H9 (cell line): ENCODE measurements around the gene MARK2. TPM values are rescaled to one million over a fixed set of nuclear protein-coding genes. Genes with fewer than 3 reads are reported as not detected.
A peak's percentile ranks its signal among the peaks of the same experiment; 100 is the strongest.

Experiments
- DNase-seq: peaks from one replicate; pipeline ENCODE4 v3.0.0-alpha.2; 2017
- H2AFZ ChIP-seq: one replicate; pipeline ENCODE4 v1.6.1; 2013; ENCODE audit warnings: mild to moderate bottlenecking, low read length, control low read depth, moderate library complexity
- H2AK5ac ChIP-seq: 2 replicates; pipeline ENCODE4 v1.6.1; 2013; ENCODE audit warnings: low read length, control low read depth, mixed read lengths; ENCODE audit not compliant: insufficient read length
- H2BK120ac ChIP-seq: one replicate; pipeline ENCODE4 v1.6.1; 2013; ENCODE audit warnings: low read depth, mild to moderate bottlenecking, low read length, control low read depth, inconsistent platforms; ENCODE audit not compliant: poor library complexity, severe bottlenecking
- H2BK12ac ChIP-seq: 2 replicates; pipeline ENCODE4 v1.6.1; 2013; ENCODE audit warnings: low read length, control low read depth, mixed read lengths, low read depth; ENCODE audit not compliant: insufficient read length
- H2BK15ac ChIP-seq: 2 replicates; pipeline ENCODE4 v1.6.1; 2013; ENCODE audit warnings: low read depth, low read length, control low read depth
- H2BK20ac ChIP-seq: one replicate; pipeline ENCODE4 v1.6.1; 2013; ENCODE audit warnings: low read depth, mild to moderate bottlenecking, low read length, control low read depth, inconsistent platforms; ENCODE audit not compliant: poor library complexity, severe bottlenecking
- H2BK5ac ChIP-seq: 2 replicates; pipeline ENCODE4 v1.6.1; 2013; ENCODE audit warnings: low read length, control low read depth, mixed read lengths; ENCODE audit not compliant: insufficient read length
- H3K14ac ChIP-seq: 2 replicates; pipeline ENCODE4 v1.6.1; 2013; ENCODE audit warnings: low read length, control low read depth; ENCODE audit not compliant: insufficient read depth
- H3K18ac ChIP-seq: 2 replicates; pipeline ENCODE4 v1.6.1; 2013; ENCODE audit warnings: low read depth, mild to moderate bottlenecking, mixed read lengths, low read length, control low read depth; ENCODE audit not compliant: insufficient read length
- H3K23ac ChIP-seq: 2 replicates; pipeline ENCODE4 v1.6.1; 2013; ENCODE audit warnings: low read length, control low read depth, mixed read lengths, low read depth; ENCODE audit not compliant: insufficient read length
- H3K23me2 ChIP-seq: 2 replicates; pipeline ENCODE4 v1.6.1; 2013; ENCODE audit warnings: low read depth, mild to moderate bottlenecking, mixed read lengths, low read length, control low read depth; ENCODE audit not compliant: insufficient read length, poor library complexity, severe bottlenecking
- H3K27ac ChIP-seq: 2 replicates; pipeline ENCODE4 v1.5.1; 2013; ENCODE audit warnings: low read length, control low read depth, mixed read lengths, low read depth; ENCODE audit not compliant: insufficient read length
- H3K27me3 ChIP-seq: 2 replicates; pipeline ENCODE4 v1.6.1; 2013; ENCODE audit warnings: low read length, control low read depth, inconsistent platforms; ENCODE audit not compliant: insufficient read depth
- H3K4ac ChIP-seq: 2 replicates; pipeline ENCODE4 v1.6.1; 2013; ENCODE audit warnings: low read depth, mild to moderate bottlenecking, control low read depth, inconsistent platforms, low read length, moderate library complexity
- H3K4me1 ChIP-seq: 2 replicates; pipeline ENCODE4 v1.6.1; 2013; ENCODE audit warnings: low read length, control low read depth, inconsistent platforms; ENCODE audit not compliant: insufficient read depth
- H3K4me2 ChIP-seq: 2 replicates; pipeline ENCODE4 v1.6.1; 2013; ENCODE audit warnings: low read length, control low read depth, mixed read lengths; ENCODE audit not compliant: insufficient read length, insufficient read depth
- H3K56ac ChIP-seq: 2 replicates; pipeline ENCODE4 v1.6.1; 2013; ENCODE audit warnings: low read depth, mild to moderate bottlenecking, mixed read lengths, low read length, control low read depth; ENCODE audit not compliant: insufficient read length
- H3K79me1 ChIP-seq: 2 replicates; pipeline ENCODE4 v1.6.1; 2013; ENCODE audit warnings: low read depth, mild to moderate bottlenecking, moderate library complexity, low read length, control low read depth, inconsistent platforms; ENCODE audit not compliant: insufficient read depth, poor library complexity, severe bottlenecking
- H3K79me2 ChIP-seq: 2 replicates; pipeline ENCODE4 v1.6.1; 2013; ENCODE audit warnings: low read length, control low read depth, inconsistent platforms; ENCODE audit not compliant: insufficient read depth
- H3K9ac ChIP-seq: 2 replicates; pipeline ENCODE4 v1.6.1; 2013; ENCODE audit warnings: low read length, control low read depth, mixed read lengths; ENCODE audit not compliant: insufficient read length; ENCODE audit errors: extremely low read depth
- H3K9me3 ChIP-seq: one replicate; pipeline ENCODE4 v1.6.1; 2013; ENCODE audit warnings: low read depth, low read length, inconsistent platforms; ENCODE audit not compliant: control insufficient read depth
- H3T11ph ChIP-seq: one replicate; pipeline ENCODE4 v1.6.1; 2013; ENCODE audit warnings: mild to moderate bottlenecking, low read length, control low read depth, inconsistent platforms
- H4K20me1 ChIP-seq: one replicate; pipeline ENCODE4 v1.6.1; 2013; ENCODE audit not compliant: control insufficient read depth, insufficient read length, insufficient read depth
- H4K5ac ChIP-seq: 2 replicates; pipeline ENCODE4 v1.6.1; 2013; ENCODE audit warnings: low read depth, mild to moderate bottlenecking, mixed read lengths, low read length, control low read depth; ENCODE audit not compliant: insufficient read length
- H4K8ac ChIP-seq: replicated peaks from 2 replicates; pipeline ENCODE4 v1.6.1; 2013; ENCODE audit warnings: low read length, control low read depth, mixed read lengths, low read depth; ENCODE audit not compliant: insufficient read length
- H4K91ac ChIP-seq: 2 replicates; pipeline ENCODE4 v1.6.1; 2013; ENCODE audit warnings: low read depth, mild to moderate bottlenecking, moderate library complexity, mixed read lengths, low read length, control low read depth; ENCODE audit not compliant: insufficient read length
- H3K27ac Mint-ChIP-seq, 3 experiments: 2 replicates in 2 of 3; 3 replicates in 1 of 3; pipeline ENCODE4 v1.8.0; 2020 to 2021; ENCODE audit warnings: mixed read lengths in 3 of 3, mild to moderate bottlenecking in 1 of 3, moderate library complexity in 1 of 3
- H3K27me3 Mint-ChIP-seq: 2 replicates; pipeline ENCODE4 v1.8.0; 2021; ENCODE audit warnings: low read depth, mild to moderate bottlenecking, moderate library complexity, mixed read lengths
- H3K36me3 Mint-ChIP-seq, 3 experiments: 2 replicates in 2 of 3; 3 replicates in 1 of 3; pipeline ENCODE4 v1.8.0; 2020 to 2021; ENCODE audit warnings: low read depth in 3 of 3, mixed read lengths in 3 of 3; ENCODE audit not compliant: insufficient read depth in 1 of 3
- H3K4me1 Mint-ChIP-seq, 2 experiments: 2 replicates each; pipeline ENCODE4 v1.8.0; 2020; ENCODE audit warnings: mixed read lengths in 2 of 2
- H3K4me3 Mint-ChIP-seq, 2 experiments: 2 replicates in 1 of 2; 3 replicates in 1 of 2; pipeline ENCODE4 v1.8.0; 2020 to 2021; ENCODE audit warnings: mild to moderate bottlenecking in 2 of 2, mixed read lengths in 2 of 2, moderate library complexity in 1 of 2
- H3K9me3 Mint-ChIP-seq, 2 experiments: 2 replicates in 1 of 2; 3 replicates in 1 of 2; pipeline ENCODE4 v1.8.0; 2020; ENCODE audit warnings: mild to moderate bottlenecking in 2 of 2, mixed read lengths in 2 of 2, moderate library complexity in 1 of 2
- WGBS: extraction: QIAGEN DNeasy Blood & Tissue Kit; methylation state at CpG from one replicate; pipeline ENCODE4 v1.1.7; 2013; ENCODE audit warnings: missing lambda C conversion rate, low lambda C conversion rate, mixed read lengths; ENCODE audit not compliant: insufficient read length; ENCODE audit errors: extremely low coverage; 5-methylcytosine and 5-hydroxymethylcytosine counted together
- total RNA-seq: library from RNA; stranded (reverse); gene quantifications from 2 replicates; pipeline ENCODE4 v1.2.1, GENCODE V29; 2021
- TF ChIP-seq, protein P1 (sequence below): fragments of 200-600 bp; sonication (generic); conservative IDR thresholded peaks from 3 replicates; pipeline ENCODE4 v1.8.0; 2021; ENCODE audit warnings: antibody characterized with exemption, mild to moderate bottlenecking

Gene MARK2
- total RNA-seq, 1 experiment from 2014 or later: 45.7 TPM

DNA sequence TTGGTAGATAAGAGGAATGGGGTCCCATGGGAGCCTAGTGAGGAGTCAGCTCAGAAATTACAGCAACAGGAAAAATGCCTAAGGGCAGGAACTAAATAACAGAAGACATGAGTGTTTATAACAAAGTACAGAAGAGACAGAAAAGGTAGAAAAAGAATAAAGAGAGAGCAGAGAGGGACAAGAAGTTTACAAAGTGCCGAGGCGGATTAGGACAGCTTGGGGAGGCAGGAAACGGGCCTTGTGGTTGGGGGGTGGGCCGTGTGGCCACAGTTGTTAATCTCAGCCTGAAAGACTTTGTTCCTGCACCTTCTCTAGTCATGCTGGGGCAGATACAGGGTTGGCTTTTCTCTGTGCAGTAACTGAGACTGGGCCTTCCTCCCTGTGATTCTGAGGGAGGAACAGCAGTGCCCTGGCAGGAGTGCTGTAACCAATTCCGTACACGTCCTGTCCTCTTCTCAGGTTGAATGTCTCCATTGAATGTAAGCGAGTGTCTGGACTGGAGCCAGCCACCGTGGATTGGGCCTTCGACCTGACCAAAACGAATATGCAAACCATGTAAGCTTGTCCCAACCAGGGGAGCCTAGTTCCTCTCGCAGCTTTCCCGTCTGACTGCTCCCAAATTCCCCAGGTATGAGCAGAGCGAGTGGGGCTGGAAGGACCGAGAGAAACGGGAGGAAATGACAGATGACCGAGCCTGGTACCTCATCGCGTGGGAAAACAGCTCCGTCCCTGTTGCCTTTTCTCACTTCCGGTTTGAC is 113.0 kb downstream of the MARK2 start:
- no peaks in the 10 kb centered on the region for H3K27me3 ChIP-seq
- H2BK5ac ChIP-seq: no peak overlapping the region
- no peaks in the 10 kb centered on the region for H3K79me2 ChIP-seq
- no peaks in the 10 kb centered on the region for H3K23me2 ChIP-seq
- no peak overlapping the region for H4K91ac ChIP-seq
- no peak overlapping the region for H2BK15ac ChIP-seq
- no peaks in the 10 kb centered on the region for H3K9me3 ChIP-seq
- no peak overlapping the region for H3K18ac ChIP-seq
- H3K79me1 ChIP-seq: no peaks in the 10 kb centered on the region
- Mint-ChIP-seq H3K9me3 (no peaks in the 10 kb centered on the region), H3K27me3 (no peaks in the 10 kb centered on the region), H3K27ac (peak overlapping the region; percentile 1 to 68 (median 41); a peak in 5 of 7 replicates), H3K36me3 (peaks cover 41 to 80% (median 72%) of the 10 kb centered on the region in 3 experiments), H3K4me1 (peaks cover 4 to 14% of the 10 kb centered on the region in 2 experiments; a peak in 3 of 4 replicates), H3K4me3 (no peak overlapping the region)
- no peak overlapping the region for H2AFZ ChIP-seq
- no peak overlapping the region for H3K23ac ChIP-seq
- H3T11ph ChIP-seq: no peak overlapping the region
- H3K9ac ChIP-seq: no peak overlapping the region
- no peak overlapping the region for H2AK5ac ChIP-seq
- H3K27ac ChIP-seq: no peak overlapping the region
- no peaks in the 10 kb centered on the region for H3K4me1 ChIP-seq
- no peak overlapping the region for H3K4ac ChIP-seq
- WGBS: no CpG with 5 or more reads among the region's 20 CpGs
- TF ChIP-seq, protein P1, sequence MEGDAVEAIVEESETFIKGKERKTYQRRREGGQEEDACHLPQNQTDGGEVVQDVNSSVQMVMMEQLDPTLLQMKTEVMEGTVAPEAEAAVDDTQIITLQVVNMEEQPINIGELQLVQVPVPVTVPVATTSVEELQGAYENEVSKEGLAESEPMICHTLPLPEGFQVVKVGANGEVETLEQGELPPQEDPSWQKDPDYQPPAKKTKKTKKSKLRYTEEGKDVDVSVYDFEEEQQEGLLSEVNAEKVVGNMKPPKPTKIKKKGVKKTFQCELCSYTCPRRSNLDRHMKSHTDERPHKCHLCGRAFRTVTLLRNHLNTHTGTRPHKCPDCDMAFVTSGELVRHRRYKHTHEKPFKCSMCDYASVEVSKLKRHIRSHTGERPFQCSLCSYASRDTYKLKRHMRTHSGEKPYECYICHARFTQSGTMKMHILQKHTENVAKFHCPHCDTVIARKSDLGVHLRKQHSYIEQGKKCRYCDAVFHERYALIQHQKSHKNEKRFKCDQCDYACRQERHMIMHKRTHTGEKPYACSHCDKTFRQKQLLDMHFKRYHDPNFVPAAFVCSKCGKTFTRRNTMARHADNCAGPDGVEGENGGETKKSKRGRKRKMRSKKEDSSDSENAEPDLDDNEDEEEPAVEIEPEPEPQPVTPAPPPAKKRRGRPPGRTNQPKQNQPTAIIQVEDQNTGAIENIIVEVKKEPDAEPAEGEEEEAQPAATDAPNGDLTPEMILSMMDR: no peak
- no peak overlapping the region for H3K14ac ChIP-seq
- H2BK20ac ChIP-seq: no peak overlapping the region
- no peak overlapping the region for H3K56ac ChIP-seq
- no peak overlapping the region for H2BK120ac ChIP-seq
- H2BK12ac ChIP-seq: no peak overlapping the region
- no peak overlapping the region for H3K4me2 ChIP-seq
- H4K20me1 ChIP-seq: no peaks in the 10 kb centered on the region
- H4K5ac ChIP-seq: no peak overlapping the region
- no peak for DNase-seq
- no peak overlapping the region for H4K8ac ChIP-seq
